GM19372 (cell line): ENCODE data around the gene CHP1.
"Not testable (repeated sequence)": the region's sequence is repeated elsewhere in the genome, so short reads cannot be mapped to it uniquely, and the experiment has no call there.

Experiments
- ATAC-seq: cut with Tn5 transposase; IDR thresholded peaks from one replicate; pipeline ENCODE4 v1.9.1; 2021; ENCODE audit warnings: mild to moderate bottlenecking, low read depth, moderate library complexity; ENCODE audit not compliant: unreplicated experiment

The CHP1 gene

DNA sequence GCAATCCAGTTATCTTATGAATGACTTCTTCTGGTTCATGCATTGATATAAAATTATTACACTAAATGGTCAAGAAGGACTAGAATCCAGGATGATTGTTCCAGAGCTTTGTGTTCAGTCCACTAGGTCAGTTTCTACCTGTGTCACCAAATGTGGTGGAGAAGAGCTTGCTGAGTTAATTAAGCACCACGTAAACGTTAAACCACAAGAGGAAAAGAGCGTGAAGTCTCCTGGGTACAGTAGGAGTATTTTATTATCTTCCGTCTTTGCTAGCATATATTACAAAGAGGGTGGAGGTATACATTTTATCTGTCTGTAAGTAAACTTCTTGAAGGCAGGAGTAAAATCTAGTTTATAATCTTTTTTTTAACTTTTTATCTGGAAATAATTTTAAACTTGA is 23.5 kb downstream of the CHP1 start:
- ATAC-seq, result no peak

DNA sequence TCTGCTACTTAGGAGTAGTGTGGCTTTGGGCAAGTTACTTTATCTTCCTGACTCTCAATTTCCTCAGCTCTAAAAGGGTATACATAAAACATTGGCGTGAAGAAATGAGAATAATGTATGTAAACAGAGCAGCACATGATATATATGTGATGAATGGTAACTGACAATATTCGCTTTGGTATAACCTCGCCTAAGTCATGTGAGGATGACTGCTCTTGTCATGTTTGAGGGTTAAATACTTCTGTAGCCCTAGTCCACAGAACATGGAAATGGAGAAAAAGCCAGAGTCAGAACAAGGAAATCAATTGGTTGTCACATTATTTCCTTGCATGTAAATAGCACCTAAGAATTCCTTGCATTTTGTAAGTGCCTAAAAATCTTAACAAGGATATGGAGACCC is 25.0 kb downstream of the CHP1 start:
- ATAC-seq, result no peak

DNA sequence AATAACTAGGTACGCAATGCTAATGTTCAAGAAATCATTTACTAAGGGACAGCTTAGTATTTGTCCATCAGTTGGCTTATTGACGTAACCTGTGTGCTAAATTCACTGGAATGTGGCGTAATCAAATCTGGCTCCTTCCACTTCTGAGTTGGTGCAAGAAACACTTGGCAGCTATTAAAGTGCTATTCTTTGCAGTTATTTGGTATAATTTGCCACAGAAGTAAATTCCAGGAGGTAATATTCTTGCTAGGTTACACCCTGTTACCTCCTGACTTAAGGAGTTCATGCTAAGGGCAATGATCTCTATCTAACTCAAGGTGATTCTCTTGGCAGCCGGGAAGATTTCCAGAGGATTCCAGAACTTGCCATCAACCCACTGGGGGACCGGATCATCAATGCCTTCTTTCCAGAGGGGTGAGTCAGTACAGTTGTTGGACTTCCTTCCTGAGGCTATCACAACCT is 25.5 kb downstream of the CHP1 start:
- ATAC-seq, result no peak

DNA sequence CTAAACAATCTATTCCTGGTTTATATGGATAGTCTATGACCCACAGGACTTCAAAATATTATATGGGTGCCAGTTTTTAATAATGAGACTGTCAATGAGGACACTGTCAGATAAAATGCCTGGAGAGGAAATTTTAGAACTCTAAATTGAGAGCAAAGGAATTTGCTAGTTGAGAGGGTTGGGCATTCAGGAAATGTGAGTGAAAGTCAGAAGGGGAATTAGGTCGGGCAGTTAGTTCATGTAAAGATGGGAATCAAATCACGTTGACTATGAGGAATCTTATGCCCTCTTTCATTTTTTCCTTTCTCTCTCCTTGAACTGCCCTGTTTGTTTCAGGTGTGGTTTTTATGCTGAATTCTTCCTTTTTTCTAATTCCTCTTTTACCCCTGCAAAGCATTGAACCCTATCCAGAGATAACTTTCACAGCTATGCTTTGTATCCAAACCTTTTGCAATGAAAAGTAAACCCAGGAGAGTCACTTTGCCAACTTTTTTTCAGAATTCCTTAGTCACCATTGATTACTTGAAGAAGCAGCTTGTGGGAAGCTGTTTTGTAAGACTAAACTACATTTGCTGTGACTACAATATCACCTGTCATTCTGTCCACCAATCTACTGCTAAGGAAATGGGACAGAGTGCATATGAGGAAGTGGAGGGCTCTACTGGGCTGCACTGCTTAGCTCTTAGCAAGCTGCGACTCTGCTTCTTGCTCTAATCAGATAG is 27.8 kb downstream of the CHP1 start:
- no peak for ATAC-seq

DNA sequence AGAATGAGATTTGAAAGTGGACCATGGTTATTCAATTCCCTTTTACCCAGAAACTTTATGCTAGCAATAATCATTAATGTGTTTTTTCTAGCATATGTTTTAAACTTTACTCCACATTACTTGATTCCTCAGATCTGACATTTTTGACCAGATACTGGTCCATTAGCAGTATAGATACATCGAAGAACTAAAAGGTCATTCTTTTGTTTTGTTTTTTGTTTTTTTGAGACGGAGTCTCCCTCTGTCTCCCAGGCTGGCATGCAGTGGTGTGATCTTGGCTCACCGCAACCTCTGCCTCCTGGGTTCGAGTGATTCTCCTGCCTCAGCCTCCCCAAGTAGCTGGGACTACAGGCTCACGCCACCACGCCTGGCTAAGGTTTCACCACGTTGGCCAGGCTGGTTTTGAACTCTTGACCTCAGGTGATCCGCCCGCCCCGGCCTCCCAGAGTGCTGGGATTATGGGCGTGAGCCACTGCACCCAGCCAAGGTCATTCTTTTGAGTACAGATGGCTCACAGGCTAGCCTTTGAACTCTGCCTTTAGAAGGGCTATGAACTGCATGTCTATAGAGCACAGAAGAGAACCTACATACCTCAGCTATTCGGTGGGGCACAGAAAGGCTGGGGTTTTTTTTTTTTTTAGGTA is 28.6 kb downstream of the CHP1 start:
- no peak for ATAC-seq

DNA sequence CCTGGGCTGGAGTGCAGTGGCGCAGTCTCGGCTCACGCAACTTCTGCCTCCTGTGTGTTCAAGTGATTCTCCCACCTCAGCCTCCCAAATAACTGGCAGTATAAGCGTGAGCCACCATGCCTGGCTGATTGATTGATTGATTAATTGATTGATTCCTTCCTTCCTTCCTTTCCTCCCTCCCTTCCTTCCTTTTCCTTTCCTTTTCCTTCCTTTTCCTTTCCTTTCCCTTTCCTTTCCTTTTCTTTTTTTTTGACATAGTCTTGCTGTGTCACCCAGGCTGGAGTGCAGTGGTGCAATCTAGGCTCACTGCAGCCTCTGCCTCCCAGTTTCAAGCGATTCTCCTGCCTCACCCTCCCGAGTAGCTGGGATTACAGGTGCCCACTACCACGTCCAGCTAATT is 29.9 kb downstream of the CHP1 start:
- ATAC-seq, result not testable (repeated sequence)

DNA sequence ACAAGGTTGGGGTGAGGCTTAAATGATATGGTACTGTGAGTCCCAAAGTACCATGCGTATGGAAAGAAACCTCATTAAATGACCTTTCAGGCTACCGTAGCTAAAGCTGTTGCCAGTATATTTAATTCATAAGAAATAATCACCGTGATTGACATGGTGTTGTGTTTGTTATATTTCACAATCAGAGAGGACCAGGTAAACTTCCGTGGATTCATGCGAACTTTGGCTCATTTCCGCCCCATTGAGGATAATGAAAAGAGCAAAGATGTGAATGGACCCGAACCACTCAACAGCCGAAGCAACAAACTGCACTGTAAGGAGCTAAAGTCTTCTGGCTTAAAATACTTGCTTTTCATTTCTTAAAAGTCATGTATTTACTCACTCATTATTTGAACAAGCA is 31.5 kb downstream of the CHP1 start:
- ATAC-seq, result no peak

DNA sequence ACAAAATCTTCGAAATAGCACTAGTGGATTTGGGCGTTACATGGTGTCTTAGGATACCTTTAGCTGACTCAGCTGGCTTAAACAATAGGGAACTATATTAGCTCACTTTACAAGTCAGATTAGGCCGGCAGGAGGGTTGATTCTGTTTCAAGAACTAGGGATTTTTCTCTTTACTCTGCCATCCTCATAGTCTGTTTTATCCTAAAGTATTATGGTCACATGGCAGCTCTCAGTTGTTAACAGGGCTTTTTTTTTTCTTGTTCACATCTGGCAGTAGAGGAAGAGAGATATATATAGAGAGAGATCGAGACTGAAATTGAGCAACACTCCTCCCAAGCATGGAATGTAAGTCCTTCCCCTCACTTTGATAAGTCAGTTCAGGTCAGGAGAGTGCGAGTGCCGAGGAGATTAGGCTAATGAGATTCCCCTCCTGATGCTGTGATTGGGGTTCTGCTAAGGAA is 32.9 kb downstream of the CHP1 start:
- no peak for ATAC-seq

DNA sequence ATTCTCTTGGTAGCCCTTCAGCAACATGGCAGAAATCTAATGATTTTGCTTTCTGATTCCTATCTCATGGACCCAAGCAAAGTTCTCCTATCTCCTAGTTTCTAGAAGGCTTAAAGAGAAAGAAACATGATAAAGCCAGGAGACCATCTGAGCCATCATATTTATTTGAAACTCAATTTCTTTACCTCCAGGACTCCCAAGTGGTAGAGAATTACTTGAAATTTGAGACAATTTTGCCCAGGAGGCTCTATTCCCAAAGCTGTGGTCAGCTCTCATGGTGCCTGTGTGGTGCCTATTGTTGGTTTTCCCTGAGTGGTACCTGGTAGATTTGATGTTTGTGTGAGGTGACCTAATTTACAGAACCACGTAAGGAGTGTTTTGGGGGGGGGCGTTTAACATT is 38.8 kb downstream of the CHP1 start:
- ATAC-seq, result no peak

DNA sequence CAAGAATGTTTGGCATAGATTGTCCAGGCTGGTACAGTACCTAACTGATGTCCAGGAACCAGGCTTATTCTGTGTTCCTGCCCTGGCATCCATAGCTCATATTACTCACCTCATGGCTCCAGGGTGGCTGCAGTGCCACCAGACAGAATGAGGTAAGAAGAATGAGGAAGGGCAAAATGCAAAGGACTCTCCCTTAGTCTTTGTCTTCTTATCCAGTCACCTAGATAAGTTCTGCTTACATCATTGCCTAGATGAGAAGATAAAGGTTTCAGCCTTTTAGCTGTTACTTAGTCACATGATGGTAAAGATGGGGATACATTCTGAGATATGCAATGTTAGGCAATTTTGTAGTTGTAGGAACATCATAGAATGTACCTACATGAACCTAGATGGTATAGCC is 45.8 kb downstream of the CHP1 start:
- ATAC-seq, result no peak

DNA sequence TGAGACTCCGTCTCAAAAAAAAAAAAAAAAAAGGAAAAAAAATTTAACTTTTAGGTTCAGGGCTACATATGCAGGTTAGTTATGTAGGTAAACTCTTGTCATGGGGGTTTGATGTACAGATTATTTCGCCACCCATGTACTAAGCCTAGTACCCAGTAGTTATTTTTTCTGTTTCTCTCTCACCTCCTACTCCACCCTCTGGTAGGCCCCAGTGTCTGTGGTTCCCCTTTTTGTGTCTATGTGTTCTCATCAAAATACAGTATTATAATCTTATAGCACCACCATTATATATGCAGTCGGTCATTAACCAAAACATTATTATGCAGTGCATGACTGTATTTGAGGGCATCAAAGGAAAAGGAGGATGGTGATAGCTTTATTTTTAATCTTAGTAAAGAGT is 47.3 kb downstream of the CHP1 start:
- ATAC-seq, result no peak

DNA sequence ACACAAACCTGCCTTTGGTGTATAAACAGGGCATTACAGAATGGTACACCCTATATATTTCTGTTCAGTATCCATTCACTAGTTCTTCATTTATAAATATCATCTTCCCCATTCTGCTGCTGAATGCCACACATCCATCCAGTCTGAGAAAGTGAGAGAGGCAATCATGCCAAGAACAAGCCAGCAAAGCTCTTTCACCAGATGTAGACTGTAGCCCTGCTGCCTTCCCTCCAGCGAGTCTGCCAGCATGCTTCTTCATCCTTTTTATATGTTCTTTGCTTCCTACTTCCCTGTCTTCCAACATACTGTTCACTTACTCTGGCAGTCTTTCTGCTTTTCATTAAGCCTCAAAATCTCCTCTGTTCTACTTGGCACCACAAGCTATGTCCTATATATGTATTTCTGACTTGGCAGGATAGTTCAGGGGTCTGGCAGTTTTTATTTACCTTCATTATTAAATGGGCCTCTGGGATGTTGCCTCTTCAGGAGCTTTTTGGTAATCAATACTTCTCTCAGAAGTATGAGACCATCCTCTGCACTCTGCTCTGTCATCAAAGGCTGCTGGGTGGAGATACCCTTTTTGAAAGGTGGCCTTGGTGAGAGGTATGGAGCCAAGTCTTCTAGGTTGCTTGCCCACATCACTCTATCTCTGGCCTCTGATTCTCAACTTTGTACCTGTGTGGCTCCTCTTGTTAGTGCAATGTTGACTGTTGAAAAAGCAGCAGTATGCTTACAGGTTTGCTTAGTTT is 48.6 kb downstream of the CHP1 start:
- no peak for ATAC-seq

DNA sequence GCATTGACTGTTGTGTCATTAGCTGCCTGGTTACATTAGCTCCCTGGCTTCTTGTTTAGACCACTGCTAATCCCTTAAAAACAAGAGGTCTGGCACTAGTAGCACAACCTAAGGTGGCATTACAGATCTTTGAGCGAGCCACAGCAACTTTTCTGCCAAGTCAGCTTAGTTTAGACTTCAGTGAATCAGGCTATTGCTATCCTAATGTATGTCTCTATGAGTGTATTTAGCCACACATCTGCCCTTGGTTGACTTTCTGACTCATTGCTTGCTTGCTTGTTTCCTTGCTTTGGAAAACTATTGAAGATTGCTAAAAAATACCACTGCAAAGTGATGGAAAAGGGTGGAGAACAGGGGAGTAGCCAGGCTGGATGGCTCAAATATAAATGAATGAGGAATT is 50.2 kb downstream of the CHP1 start:
- no peak for ATAC-seq

DNA sequence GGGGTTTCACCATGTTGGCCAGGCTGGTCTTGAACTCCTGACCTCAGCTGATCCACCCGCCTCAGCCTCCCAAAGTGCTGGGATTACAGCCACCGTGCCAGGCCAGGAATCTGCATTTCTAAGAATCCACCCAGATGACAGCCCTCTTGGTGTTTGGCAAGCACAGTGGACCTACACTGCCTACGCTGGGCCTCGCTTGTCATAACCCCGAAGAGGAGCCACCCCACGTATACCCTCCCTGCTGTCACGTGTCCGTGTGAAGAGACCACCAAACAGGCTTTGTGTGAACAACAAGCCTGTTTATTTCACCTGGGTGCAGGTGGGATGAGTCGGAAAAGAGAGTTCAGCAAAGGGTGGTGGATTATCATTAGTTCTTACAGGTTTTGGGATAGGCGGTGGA is 51.4 kb downstream of the CHP1 start:
- not testable (repeated sequence) for ATAC-seq

DNA sequence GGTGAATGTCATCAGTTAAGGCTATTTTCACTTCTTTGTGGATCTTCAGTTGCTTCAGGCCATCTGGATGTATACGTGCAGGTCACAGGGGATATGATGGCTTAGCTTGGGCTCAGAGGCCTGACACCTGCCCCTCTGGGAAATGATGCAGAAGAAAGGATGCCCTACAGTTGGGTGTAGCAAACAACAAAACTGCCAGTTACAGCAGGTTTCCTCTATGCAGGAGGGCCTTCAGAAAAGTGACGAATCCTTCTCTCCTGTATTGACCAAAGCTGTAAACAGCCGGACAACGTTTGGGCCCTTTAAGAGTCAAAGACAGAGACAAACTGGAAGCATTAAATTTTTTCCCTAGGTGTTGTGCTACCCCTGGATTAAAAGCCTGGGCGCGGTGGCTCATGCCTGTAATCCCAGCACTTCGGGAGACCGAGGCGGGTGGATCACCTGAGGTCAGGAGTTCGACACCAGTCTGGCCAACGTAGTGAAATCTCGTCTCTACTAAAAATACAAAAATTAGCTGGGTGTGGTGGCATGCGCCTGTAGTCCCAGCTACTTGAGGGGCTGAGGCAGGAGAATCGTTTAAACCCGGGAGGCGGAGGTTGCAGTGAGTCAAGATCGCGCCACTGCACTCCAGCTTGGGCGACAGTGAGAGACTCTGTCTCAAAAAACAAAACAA is 52.0 kb downstream of the CHP1 start:
- ATAC-seq, result not testable (repeated sequence)

DNA sequence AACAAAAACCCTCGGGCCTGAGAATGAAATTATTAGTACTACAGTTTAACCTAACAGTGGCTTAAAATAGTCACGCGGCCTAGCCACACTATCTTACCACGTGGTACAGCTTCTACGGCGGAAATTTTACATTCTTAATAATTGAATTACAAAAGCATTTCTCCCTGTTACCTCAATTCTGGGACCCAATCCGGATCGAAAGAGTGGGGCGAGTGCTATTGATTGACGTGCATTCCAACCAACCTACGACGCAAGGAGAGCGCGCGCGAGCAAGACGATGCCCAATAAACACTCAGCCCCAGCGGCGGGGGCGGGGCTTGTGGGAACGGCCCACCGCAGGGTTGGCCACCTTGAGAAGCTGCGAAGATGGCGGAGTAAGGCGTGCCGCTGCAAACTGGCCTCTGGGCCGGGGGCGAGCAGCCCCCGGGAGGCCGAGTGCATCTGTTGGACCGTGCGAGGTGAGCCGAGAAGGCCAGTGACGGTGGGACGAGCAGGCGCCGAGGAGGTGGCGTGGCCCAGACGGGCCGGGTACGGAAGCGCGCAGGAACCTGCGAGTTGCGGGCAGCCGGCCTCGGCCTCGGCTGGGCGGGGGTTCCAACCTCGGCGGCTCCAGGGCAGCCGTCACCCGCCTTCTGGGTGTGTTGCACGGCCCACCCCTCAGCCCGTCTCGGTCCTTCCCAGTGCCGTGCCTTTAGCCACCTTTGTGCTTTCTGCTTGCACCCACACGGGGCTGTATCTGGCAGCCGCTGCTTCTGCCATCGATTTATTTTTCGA is 52.8 kb downstream of the CHP1 start:
- peak; percentile 96 for ATAC-seq

DNA sequence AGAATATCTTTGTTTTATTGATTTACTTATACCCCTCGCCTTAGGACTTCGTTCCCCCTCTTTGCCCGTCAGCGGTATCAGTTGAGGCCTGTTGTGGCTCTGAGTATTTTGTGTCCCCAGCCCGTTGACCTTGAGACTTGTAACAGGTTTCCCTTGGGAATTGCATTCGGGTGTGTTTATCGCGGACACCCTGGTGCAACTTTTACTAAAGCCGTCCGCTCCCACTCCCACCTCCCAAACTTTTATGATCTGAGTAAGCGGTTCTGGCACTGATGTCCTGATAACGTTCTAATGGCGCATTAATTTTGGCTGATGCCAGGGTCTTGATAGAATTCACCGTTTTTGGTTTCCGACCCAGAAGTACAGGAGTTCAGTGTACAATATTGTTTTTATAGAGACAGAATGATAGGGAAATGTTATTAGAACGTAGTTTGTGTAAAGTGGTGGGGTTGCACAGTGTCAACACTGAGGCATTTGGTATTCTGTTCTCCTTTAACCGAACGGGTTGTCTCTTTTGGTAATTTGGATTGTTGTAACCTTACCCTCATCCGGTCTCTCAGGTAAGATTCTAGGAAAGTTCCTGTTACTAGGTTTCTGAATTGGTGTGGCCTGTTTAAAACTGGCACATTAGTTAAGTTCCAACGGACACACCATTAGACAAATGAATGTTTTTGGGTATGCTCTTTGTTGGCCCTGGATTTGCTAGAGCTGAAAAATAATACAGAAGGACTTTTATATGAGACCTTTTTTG is 53.5 kb downstream of the CHP1 start:
- ATAC-seq, result no peak

DNA sequence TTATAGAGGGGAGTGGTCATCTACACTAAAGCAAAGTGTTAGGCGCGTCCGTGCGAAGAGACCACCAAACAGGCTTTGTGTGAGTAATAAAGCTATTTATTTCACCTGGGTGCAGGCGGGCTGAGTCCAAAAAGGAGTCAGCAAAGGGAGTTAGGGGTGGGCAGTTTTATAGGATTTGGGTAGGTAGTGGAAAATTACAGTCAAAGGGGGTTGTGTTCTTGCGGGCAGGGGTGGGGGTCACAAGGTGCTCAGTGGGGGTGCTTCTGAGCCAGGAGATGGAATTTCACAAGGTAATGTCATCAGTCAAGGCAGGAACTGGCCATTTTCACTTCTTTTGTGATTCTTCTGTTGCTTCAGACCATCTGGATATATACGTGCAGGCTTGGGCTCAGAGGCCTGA is 54.2 kb downstream of the CHP1 start:
- ATAC-seq, result no peak

DNA sequence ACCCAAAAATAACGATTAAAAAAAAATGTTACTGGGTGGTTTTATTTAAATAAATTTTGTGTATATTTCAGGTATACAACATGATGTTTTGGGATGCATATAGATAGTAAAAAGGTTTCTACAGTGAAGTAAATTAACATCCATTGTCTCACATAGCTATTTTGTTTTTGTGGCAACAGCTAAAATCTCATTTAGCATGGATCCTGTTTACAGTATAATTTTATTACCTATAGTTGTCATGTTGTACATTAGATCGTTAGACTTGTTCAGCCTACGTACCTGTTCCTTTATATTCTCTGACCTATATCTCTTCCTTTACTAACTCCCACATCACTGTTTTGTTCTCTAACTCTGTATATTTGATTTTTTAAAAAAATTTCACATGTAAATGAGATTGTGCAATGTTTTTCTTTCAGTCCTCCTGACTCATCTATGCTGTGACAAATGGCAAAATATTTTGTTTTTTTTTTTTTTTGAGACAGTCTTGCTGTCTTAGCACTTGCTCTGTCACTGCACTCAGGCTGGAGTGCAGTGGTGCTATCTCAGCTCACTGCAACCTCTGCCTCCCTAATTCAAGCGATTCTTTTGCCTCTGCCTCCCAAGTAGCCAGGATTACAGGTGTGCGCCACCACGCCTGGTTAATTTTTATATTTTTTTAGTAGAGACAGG is 55.7 kb downstream of the CHP1 start:
- no peak for ATAC-seq
